NCI-H187 (cell line): Measurements from ENCODE around the gene DIS3L2.
"Not testable (repeated sequence)": the region's sequence is repeated elsewhere in the genome, so short reads cannot be mapped to it uniquely, and the experiment has no call there.

Experiments
- DNase-seq, 2 experiments: peaks; one replicate each; lab custom pipeline; 2025; lab: John Stamatoyannopoulos, UW

The DIS3L2 gene

GRCh38 chr2:232009639-232010274, 48.2 kb downstream of the DIS3L2 start:
- DNase-seq = no peak

- no peak for DNase-seq
Measured at GRCh38 chr2:232013701-232014353, 52.3 kb downstream of the DIS3L2 start.

GRCh38 chr2:232014681-232015080, 53.2 kb downstream of the DIS3L2 start:
- DNase-seq = no peak

- DNase-seq = no peak
Measured at GRCh38 chr2:232018181-232018580, 56.7 kb downstream of the DIS3L2 start.

GRCh38 chr2:232022718-232023117, 61.2 kb downstream of the DIS3L2 start:
- no peak for DNase-seq

GRCh38 chr2:232023426-232023825, 61.9 kb downstream of the DIS3L2 start:
- DNase-seq = no peak

GRCh38 chr2:232024457-232024856, 62.9 kb downstream of the DIS3L2 start:
- no peak for DNase-seq

- DNase-seq = no peak
Measured at GRCh38 chr2:232026910-232027309, 65.4 kb downstream of the DIS3L2 start.

GRCh38 chr2:232027530-232027929, 66.0 kb downstream of the DIS3L2 start:
- DNase-seq = no peak

GRCh38 chr2:232028071-232028470, 66.6 kb downstream of the DIS3L2 start:
- DNase-seq = no peak

- no peak for DNase-seq
Measured at GRCh38 chr2:232028631-232029030, 67.1 kb downstream of the DIS3L2 start.

GRCh38 chr2:232029346-232029745, 67.8 kb downstream of the DIS3L2 start:
- no peak for DNase-seq

- no peak for DNase-seq
Measured at GRCh38 chr2:232030229-232030628, 68.7 kb downstream of the DIS3L2 start.

GRCh38 chr2:232035292-232035691, 73.8 kb downstream of the DIS3L2 start:
- not testable (repeated sequence) for DNase-seq

- DNase-seq = not testable (repeated sequence)
Measured at GRCh38 chr2:232036876-232037275, 75.4 kb downstream of the DIS3L2 start.

GRCh38 chr2:232038251-232038880, 76.9 kb downstream of the DIS3L2 start:
- no peak for DNase-seq

- DNase-seq = no peak
Measured at GRCh38 chr2:232038881-232039485, 77.5 kb downstream of the DIS3L2 start.

GRCh38 chr2:232042911-232043574, 81.5 kb downstream of the DIS3L2 start:
- DNase-seq = no peak

- DNase-seq = no peak
Measured at GRCh38 chr2:232043966-232044365, 82.5 kb downstream of the DIS3L2 start.

GRCh38 chr2:232049350-232049749, 87.8 kb downstream of the DIS3L2 start:
- DNase-seq = no peak

GRCh38 chr2:232052591-232052990, 91.1 kb downstream of the DIS3L2 start:
- DNase-seq = no peak

- no peak for DNase-seq
Measured at GRCh38 chr2:232053777-232054176, 92.3 kb downstream of the DIS3L2 start.
